HL-60/S4 (cell line): ENCODE results near the gene DUSP16.
"Not testable (repeated sequence)": the region's sequence is repeated elsewhere in the genome, so short reads cannot be mapped to it uniquely, and the experiment has no call there.

Experiments
- in situ Hi-C: fragments of 300-500 bp; cut with MboI; formaldehyde crosslinking; loops from 2 replicates; pipeline ENCODE4 v1.14.3; 2022; ENCODE audit warnings: low sequenced_read_pairs

The DUSP16 gene, protein sequence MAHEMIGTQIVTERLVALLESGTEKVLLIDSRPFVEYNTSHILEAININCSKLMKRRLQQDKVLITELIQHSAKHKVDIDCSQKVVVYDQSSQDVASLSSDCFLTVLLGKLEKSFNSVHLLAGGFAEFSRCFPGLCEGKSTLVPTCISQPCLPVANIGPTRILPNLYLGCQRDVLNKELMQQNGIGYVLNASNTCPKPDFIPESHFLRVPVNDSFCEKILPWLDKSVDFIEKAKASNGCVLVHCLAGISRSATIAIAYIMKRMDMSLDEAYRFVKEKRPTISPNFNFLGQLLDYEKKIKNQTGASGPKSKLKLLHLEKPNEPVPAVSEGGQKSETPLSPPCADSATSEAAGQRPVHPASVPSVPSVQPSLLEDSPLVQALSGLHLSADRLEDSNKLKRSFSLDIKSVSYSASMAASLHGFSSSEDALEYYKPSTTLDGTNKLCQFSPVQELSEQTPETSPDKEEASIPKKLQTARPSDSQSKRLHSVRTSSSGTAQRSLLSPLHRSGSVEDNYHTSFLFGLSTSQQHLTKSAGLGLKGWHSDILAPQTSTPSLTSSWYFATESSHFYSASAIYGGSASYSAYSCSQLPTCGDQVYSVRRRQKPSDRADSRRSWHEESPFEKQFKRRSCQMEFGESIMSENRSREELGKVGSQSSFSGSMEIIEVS

DNA sequence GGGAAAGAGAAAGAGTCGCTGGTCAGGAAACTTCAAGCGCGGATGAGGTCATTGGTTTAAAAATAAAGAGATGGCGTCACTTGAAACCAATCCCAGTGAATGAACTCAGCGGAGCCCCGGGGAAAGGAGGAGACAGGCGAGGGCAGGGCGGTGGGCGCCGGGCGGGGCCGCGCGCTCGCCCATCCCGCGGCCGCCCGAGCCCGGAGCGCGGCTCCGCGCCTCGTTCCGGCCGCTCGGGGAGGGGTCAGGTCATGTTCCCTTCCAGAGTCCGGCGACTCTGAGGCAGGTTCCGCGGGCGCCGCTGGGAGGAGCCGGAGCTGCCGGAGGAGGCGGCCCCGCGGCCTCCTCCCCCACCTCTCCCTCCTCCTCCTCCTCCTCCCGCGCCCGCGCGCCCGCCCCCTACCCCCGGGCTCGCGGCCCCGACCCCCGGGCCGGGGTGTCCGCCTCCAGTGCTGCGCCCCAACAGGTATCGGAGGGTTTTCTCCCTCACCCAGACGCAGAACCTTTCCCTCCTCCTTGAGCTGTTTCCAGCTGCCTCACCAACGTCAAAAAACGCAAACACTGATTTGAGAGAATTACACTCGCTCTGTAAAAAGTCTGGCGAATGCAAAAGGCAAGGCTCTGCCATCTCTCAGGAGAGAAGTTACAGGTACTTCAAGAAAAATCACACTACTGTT is at the start of gene DUSP16:
Gene DUSP16, minus strand, starts transcription at position 279 of the 677 bp plus-strand sequence. CDS start 41,765 bp downstream, outside the sequence.
- in situ Hi-C loops = loop anchor here (25.0 kb wide), 1 partner anchor 175 kb away; no protein-coding TSS in a partner anchor

DNA sequence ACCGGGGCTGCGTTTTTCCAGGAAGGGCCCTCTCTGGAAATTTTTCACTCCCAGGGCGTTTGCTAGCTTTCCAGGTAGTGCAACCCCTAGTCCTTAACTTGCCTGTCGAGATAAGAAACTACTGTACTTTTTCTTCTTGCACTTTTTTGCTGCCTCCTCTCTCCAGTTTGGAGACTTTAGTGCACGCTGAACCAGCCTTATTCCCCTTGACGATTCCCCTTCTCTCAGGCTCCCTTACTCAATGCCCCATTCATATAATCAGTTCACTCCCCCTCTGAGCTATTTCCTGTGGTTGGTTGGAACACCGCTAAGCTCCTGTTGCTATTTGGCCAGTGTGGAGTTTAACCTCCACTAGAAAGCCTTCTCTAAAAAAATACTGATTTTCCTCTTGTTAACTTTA is 49.7 kb upstream of the DUSP16 start:
- in situ Hi-C loops = no loop called here

DNA sequence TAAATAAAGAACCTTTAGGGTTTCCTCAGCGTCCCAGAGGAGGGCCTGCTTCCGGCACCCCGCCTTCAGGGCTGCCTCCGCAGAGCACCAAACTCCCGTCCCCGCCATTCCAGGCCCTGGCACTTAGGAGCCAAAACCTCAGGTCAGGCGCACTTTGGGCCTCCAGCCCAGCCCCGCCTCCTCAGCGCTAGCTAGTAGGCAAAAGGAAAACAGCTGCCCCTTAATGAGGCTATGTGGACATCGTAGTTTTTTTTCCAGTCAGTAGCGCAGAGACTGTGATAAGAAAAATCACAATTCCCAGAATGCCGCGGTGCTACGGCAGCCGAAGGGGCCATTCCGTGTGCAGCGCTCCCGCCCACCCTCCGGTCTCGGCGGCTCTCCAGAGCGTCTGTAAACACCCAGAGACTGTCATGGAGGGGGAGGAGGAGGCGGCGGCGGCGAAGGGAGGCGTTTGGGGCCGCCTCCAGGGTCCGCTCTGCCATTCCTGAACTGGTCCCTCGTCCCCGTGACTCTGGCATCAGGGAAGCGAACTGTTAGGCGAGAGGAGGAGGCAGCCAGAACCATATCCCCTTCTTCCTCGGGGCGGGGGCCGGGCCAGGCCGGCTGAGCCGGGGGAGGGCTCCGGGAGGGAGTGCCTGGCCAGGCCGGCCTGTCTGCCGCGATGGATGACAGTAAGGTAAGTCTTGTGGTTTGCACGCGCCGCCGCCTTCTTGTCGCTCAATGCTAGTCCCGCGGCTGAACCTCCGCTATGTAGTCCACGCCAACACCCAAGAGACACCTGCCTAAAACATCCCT is 49.0 kb upstream of the DUSP16 start, which contains the start of gene CREBL2:
Gene CREBL2, plus strand, starts transcription at position 365 of the 795 bp plus-strand sequence. Its CDS starts 297 bp downstream, at position 662.
- in situ Hi-C loops = no loop called here

DNA sequence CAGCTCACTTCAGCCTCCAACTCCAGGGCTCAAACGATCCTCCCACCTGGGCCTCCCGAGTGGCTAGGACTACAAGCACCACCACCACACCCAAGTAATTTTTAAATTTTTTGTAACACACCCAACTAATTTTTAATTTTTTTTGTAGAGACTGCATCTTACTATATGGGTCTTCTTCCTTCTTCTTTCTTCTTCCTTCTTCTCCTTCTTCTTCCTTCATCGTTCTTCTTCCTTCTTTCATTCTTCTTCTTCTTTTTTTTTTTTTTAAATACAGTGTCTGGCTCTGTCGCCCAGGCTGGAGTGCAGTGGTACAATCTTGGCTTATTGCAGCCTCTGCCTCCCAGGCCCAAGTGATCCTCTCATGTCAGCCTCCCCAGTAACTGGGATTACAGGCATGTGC is 48.0 kb upstream of the DUSP16 start:
- in situ Hi-C loops = no loop called here

DNA sequence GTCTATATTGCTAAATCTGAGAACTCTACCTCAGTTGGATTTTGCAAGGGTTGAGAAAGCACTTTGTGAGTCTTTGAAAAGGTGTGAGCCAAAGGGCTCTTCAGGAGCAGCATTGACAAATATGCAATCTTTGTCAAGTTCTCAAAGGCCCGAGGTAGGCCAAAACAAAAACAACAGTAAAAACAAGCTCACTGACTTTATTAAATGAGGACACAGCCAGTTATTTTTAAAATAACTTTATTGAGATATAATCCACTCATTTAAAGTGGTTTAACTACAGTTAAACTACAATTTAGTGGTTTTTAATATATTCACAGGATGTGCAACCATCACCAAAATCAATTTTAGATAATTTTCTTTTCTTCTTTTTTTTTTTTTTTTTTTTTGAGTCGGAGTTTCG is 47.0 kb upstream of the DUSP16 start:
- in situ Hi-C loops = no loop called here

DNA sequence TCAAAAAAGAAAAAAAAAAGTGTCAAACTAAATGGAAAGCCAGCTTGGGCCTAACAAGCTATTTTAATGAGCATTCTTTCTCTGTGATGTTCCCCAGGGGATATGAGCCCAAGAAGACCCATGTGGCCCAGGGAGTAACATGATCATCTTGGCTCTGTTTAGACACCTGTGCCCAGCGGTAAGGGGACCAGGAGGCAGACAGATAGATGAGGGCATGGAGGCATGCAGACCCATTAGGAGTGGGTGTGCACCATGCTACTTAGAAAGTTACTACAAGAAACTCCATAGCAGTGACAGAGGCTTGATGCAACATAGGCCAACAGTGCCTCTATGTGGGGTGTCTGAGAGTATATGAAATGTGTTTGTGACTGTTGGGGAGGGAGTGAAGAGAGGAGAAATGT is 45.9 kb upstream of the DUSP16 start:
- in situ Hi-C loops = no loop called here

DNA sequence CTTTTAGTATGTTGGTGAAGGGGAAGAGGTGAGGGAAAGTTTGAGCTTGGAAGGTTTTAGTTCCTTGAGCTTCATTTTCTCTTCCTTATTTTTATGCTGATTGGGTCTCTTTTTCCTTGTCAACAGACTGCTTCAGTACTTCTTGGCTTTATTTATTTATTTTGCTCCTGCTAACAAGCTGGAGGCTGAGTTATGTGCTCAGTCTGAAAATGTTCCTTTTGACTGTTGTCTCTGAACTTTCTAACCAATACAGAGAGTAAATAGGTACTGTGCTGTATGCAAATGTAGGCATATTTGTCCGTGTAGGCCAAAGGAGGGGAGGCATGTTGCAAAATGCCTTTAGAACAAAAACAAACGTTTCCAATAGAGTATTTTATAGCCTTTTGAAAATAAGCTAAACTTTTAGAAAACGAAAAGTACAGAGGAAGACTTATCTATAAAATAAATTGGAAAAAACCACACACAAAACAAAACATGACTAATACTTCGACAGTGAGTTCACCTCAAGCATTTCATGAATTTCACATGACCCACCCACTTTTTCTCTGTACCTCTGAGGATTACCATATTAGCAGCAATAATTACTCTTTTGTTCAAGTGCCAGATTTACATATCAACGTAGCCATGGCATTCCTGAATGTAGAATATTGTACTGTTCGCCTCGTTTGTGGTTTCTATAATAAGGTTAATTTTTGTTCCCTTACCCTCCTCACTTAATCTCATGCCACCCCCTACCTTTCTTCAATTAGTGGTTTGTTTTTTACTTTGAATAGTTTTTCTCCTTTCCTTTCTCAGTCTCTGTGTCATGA is 44.3 kb upstream of the DUSP16 start:
- in situ Hi-C loops = no loop called here

DNA sequence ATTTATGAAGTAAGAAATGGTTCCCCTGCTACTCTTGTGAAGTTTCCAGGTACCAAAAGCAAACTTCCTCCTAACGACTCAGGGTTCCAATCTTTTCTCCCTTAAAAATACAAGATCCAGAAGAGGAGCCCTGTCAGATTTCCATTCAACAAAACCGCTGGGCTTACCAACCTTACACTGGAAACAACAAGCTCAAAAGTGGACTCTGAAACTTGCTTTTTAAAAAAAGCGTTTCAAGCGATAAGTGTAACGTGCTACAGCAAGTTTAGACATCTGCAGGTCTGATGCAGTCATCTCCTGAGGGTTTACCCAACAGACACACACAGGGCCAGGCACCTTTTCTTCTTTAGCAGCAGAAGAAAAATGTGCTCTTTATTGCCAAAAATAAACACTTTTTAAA is 42.1 kb upstream of the DUSP16 start:
- in situ Hi-C loops = no loop called here

DNA sequence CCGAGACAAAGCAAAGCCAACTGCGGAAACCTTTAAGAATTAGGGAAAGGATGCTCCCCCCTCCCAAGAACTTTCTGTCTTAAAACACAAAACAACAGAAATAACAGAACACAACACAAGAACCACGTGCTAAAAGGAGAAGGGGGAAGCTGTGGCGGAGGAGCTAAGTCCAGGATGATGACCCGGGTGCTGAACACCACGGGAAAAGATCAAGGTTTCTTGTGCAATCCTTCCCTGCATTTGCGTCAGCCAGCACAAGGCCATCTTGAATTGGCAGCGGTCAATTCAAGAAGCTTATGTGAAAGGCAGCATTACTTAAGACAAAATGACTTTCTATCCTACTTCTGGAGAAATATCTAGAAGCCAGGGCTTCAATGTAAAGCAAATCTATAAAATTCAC is 38.0 kb upstream of the DUSP16 start:
- in situ Hi-C loops = no loop called here

DNA sequence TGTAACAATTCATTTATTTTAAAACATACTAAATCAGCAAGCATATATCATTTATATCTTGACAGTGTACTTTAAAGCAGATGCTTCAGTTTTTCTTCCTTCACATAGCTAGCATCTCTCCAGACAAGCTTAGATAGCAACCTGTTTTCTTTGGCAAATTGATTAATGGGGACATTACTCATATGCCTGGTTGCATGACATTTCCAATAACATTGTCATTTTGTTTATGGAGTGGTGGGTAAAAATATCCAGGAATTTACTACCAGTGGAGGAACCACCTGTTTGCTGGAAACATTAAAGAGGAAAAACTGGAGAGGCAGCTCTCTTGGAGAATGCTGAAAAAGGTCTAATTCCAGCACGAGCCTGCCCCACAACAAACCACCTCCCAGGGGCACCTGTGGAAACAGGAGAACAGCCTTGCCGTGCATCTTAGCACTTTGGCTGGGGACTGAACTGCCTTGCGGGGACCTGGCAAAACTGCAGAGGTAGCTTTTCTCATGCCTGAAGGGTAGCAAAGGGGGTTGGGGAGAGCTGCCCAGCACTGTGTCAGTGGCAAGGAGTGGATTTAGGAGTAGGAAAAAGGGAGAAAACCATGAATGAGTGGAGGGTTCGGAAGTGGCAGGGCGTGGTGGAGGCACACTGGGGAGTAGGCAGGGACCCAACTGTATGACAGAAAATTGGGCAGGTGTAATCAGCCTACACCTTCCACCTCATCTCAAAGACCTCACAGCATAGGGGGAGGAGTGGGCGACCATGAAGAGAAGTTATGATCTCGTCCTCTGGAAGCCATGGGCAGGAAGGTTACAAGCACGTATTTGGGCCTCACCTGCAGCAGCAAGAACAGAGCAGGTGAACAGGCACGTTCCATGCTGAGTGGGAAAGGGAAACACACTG is 37.3 kb upstream of the DUSP16 start:
- in situ Hi-C loops = no loop called here

DNA sequence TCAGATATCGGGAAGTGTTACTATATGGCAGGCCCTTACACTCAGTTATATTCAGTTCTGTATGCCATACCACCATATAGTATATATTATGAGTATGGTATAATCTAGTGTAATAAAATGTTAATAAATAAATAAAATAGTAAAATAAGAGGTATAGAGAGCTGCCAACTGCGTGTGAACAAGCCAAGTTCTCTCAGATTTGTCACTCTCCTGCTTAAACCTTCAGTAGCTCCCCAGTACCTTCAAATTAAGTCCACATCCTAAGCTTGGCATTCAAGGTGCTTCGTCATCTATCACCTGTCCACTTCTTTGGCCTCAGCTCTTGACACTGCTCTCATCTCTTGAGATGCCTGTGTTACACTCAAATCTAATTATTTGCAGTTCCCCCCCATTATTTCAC is 36.2 kb upstream of the DUSP16 start:
- in situ Hi-C loops = no loop called here

DNA sequence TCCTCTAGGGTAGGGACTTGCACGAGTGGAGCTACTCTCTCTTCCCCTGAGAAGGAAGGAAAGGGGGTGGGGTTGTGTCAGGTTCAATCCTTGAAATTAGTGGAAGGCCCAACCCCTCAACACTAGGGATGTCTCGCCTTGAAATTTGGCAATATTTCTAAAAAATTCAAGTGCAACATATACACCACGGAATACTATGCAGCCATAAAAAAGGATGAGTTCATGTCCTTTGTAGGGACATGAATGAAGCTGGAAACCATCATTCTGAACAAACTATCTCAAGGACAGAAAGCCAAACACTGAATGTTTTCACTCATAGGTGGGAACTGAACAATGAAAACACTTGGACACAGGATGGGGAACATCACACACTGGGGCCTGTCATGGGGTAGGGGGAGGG is 33.9 kb upstream of the DUSP16 start:
- in situ Hi-C loops = not testable (repeated sequence)

DNA sequence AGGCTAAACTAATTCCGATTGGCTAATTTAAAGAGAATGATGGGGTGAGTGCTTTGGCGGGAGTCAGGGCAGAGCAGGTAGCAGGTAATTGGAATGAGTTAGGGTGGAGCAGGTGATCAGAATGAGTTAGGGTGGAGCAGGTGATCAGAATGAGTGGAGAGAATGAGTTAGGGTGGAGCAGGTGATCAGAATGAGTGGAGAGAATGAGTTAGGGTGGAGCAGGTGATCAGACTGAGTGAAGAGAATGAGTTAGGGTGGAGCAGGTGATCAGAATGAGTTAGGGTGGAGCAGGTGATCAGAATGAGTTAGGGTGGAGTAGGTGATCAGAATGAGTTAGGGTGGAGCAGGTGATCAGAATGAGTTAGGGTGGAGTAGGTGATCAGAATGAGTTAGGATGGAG is 33.3 kb upstream of the DUSP16 start:
- in situ Hi-C loops = not testable (repeated sequence)

DNA sequence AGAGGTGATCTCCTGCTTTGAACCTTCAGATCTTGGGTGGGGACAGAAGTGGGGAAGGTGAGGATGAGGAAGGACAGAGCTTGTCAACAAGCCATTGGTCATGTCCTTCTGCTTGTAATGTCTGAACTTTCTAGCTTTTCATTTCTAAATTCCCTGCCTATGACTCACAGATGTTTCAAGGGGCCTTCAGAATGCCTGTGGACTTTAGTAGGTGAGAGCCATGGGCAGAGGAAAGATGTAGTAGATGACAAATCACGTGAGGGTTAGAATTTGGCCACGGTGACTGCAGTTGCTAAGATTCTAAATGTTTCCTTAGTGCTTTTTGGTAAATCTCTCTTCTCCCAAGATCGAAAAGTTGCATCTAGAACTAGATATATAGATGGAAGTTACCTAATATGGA is 30.3 kb upstream of the DUSP16 start:
- in situ Hi-C loops = no loop called here

DNA sequence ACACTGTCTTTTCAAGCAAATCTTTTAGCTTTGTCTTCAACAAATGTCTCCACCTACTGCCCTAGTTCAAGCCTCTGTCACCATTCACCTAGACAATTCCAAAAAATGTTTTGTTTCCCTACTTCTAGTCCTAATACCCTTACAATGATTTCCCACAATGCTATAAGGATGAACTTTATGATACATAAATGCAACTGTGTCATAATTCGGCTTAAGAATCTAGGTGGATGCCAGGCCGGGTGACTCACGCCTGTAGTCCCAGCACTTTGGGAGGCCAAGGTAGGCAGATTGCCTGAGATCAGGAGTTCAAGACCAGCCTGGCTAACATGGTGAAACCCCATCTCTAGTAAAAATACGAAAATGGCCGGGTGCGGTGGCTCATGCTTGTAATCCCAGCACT is 28.3 kb upstream of the DUSP16 start:
- in situ Hi-C loops = no loop called here

DNA sequence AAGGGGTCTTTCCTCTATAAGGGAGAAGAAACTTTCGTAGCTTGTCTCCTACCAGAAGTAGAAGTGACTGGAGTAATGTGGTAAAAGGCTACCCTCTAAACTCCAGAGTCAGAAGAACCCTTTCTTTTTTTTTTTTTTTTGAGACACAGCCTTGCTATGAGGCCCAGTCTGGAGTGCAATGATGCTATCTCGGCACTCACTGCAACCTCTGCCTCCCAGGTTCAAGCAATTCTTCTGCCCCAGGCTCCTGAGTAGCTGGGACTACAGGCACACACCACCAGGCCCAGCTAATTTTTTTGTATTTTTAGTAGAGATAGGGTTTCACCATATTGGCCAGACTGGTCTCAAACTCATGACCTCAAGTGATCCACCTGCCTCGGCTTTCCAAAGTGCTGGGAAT is 25.8 kb upstream of the DUSP16 start:
- in situ Hi-C loops = not testable (repeated sequence)

DNA sequence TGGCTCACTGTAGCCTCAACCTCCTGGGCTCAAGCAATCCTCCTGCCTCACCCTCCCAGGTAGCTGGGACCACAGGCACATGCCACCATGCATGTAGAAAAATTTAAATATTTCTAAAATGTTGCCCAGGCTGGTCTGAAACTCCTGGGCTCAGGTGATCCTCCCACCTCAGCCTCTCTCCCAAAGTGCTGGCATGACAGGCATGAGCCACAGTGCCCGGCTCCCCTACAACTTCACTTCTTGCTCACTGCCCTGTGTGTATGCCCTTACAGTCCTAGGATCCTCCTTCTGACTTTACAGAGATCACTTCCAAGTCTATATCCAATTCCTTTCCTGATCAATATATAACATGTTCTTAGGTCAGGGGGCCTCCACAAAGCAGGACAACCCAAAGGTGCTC is 25.2 kb upstream of the DUSP16 start:
- in situ Hi-C loops = no loop called here

DNA sequence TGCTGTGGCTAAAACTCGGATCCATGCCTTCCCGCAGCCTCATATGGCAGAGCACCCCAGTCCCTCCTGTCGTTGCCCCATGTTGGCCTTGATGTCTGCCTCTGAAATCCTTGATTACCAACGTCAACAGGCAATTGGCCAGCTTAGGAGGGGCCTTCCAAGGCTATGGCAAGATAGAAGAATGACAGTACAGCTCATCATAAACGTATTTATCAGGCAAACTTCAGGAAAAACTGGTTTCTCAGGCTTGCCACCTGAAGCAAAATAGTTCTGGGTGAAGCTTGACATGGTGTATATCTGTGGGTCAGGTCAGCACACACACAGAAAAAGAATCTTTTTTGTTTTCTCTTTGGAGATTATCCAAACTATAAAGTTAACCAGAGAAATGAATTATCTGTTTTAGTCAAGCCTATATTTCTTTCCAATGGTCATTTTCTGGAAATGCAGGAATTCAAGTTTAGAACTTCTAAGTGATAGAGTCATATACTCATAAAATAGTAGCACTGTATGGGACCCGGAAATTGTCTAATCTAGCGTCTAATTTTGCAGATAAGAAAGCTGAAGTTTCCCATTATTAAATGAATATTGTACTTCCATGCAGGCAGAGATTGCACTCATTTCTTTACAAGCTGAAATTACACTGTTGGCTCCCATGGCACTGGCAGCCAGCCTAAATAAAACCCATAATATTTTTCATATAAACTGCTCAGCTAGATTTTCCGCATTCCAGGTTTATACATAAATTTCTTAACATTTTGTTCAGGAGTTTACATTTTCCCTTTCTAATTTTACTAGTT is 24.4 kb upstream of the DUSP16 start:
- in situ Hi-C loops = no loop called here
